IMR-90 (cell line): ENCODE data around the gene TFEB. TPM values are rescaled to one million over a fixed set of nuclear protein-coding genes. Genes with fewer than 3 reads are reported as not detected.

Experiments
- ATAC-seq: fragments of 200-7000 bp; cut with Tn5 transposase; 2 replicates; pipeline ENCODE4 v1.9.1; 2020; ENCODE audit warnings: low read depth, mild to moderate bottlenecking, moderate library complexity
- BruUV-seq: library from RNA; stranded (reverse); fragments of 400-500 nt; replicated peaks from 2 replicates; lab custom pipeline; 2021; lab: Mats Ljungman, UMichigan
- CTCF ChIA-PET: fragments of 300-600 bp; formaldehyde crosslinking; extraction: SDS; loops from one replicate; lab custom pipeline; 2021; ENCODE audit warnings: antibody characterized with exemption; lab: Yijun Ruan, JAX
- POLR2A ChIA-PET: fragments of 300-600 bp; sonication (Branson Sonifier 250); formaldehyde crosslinking; loops from one replicate; lab custom pipeline; 2022; ENCODE audit warnings: antibody characterized with exemption; ENCODE audit not compliant: unreplicated experiment; lab: Charles Lee
- DNase-seq: peaks from one replicate; pipeline ENCODE4 v3.0.0; 2013
- H2AFZ ChIP-seq: replicated peaks from 2 replicates; pipeline ENCODE3; 2013; ENCODE audit warnings: low read length, mild to moderate bottlenecking; ENCODE audit not compliant: poor library complexity
- H2AK5ac ChIP-seq: 2 replicates; pipeline ENCODE4 v1.6.1; 2013; ENCODE audit warnings: low read depth, low read length, inconsistent platforms
- H2AK9ac ChIP-seq: replicated peaks from 2 replicates; pipeline ENCODE3; 2013; ENCODE audit warnings: mild to moderate bottlenecking, low read depth, low read length, moderate library complexity; ENCODE audit not compliant: poor library complexity
- H2BK120ac ChIP-seq: 2 replicates; pipeline ENCODE4 v1.6.1; 2013; ENCODE audit warnings: low read depth, low read length, inconsistent platforms
- H2BK15ac ChIP-seq: 3 replicates; pipeline ENCODE4 v1.6.1; 2013; ENCODE audit warnings: low read depth, low read length, inconsistent platforms
- H2BK20ac ChIP-seq: 2 replicates; pipeline ENCODE4 v1.6.1; 2013; ENCODE audit warnings: low read depth, mild to moderate bottlenecking, inconsistent platforms, low read length, moderate library complexity
- H2BK5ac ChIP-seq: 2 replicates; pipeline ENCODE4 v1.6.1; 2013; ENCODE audit warnings: mild to moderate bottlenecking, low read depth, low read length, inconsistent platforms; ENCODE audit not compliant: poor library complexity, severe bottlenecking
- H3K14ac ChIP-seq: replicated peaks from 2 replicates; pipeline ENCODE4 v1.6.1; 2013; ENCODE audit warnings: low read depth, low read length, inconsistent platforms
- H3K18ac ChIP-seq: 2 replicates; pipeline ENCODE4 v1.6.1; 2013; ENCODE audit warnings: low read depth, low read length, control low read depth
- H3K23ac ChIP-seq: 2 replicates; pipeline ENCODE4 v1.6.1; 2013; ENCODE audit warnings: low read depth, low read length, inconsistent platforms
- H3K27ac ChIP-seq: 2 replicates; pipeline ENCODE4 v1.5.1; 2013; ENCODE audit warnings: mild to moderate bottlenecking, control low read depth, low read length; ENCODE audit not compliant: insufficient read depth
- H3K27me3 ChIP-seq: 2 replicates; pipeline ENCODE4 v1.6.1; 2013; ENCODE audit warnings: low read length; ENCODE audit not compliant: control insufficient read depth, insufficient read depth
- H3K36me3 ChIP-seq: 2 replicates; pipeline ENCODE4 v1.6.1; 2013; ENCODE audit warnings: low read length, mixed read lengths; ENCODE audit not compliant: control insufficient read depth, insufficient read depth
- H3K4ac ChIP-seq: 2 replicates; pipeline ENCODE4 v1.6.1; 2013; ENCODE audit warnings: low read depth, low read length, inconsistent platforms
- H3K4me1 ChIP-seq: 2 replicates; pipeline ENCODE4 v1.6.1; 2013; ENCODE audit warnings: low read length, mixed read lengths; ENCODE audit not compliant: control insufficient read depth, insufficient read depth
- H3K4me2 ChIP-seq: 2 replicates; pipeline ENCODE4 v1.6.1; 2013; ENCODE audit warnings: low read depth, mild to moderate bottlenecking, control low read depth, low read length, moderate library complexity
- H3K4me3 ChIP-seq: 2 replicates; pipeline ENCODE4 v1.5.1; 2013; ENCODE audit warnings: low read depth, mild to moderate bottlenecking, control low read depth, low read length, moderate library complexity; ENCODE audit not compliant: insufficient read depth
- H3K56ac ChIP-seq: 2 replicates; pipeline ENCODE4 v1.6.1; 2013; ENCODE audit warnings: low read length, inconsistent platforms; ENCODE audit not compliant: insufficient read depth; ENCODE audit errors: extremely low read depth
- H3K79me1 ChIP-seq, 2 experiments: 2 replicates each; pipeline ENCODE4 v1.6.1; 2013; ENCODE audit warnings: low read length in 2 of 2, inconsistent platforms in 1 of 2, low read depth in 1 of 2
- H3K9ac ChIP-seq: 2 replicates; pipeline ENCODE4 v1.6.1; 2013; ENCODE audit warnings: low read depth, low read length, control low read depth
- H3K9me1 ChIP-seq: 2 replicates; pipeline ENCODE4 v1.6.1; 2013; ENCODE audit warnings: low read length, inconsistent platforms; ENCODE audit not compliant: insufficient read depth
- H3K9me3 ChIP-seq: 2 replicates; pipeline ENCODE4 v1.6.1; 2013; ENCODE audit warnings: low read length; ENCODE audit not compliant: control insufficient read depth, insufficient read depth
- H4K20me1 ChIP-seq: 2 replicates; pipeline ENCODE4 v1.6.1; 2013; ENCODE audit warnings: low read length, inconsistent platforms; ENCODE audit not compliant: insufficient read depth
- H4K5ac ChIP-seq: 2 replicates; pipeline ENCODE4 v1.6.1; 2013; ENCODE audit warnings: mild to moderate bottlenecking, low read depth, low read length, control low read depth
- H4K8ac ChIP-seq, 2 experiments: 2 replicates each; pipeline ENCODE4 v1.6.1; 2013; ENCODE audit warnings: low read depth in 2 of 2, low read length in 2 of 2, control low read depth in 1 of 2, inconsistent platforms in 1 of 2
- H4K91ac ChIP-seq: 2 replicates; pipeline ENCODE4 v1.6.1; 2013; ENCODE audit warnings: low read depth, low read length, inconsistent platforms; ENCODE audit not compliant: insufficient read depth
- BHLHE40 ChIP-seq: fragments of 150-350 bp; IDR thresholded peaks from 2 replicates; pipeline ENCODE4 v1.6.1; 2016; ENCODE audit warnings: mild to moderate bottlenecking, low read depth, low read length
- CEBPB ChIP-seq: IDR thresholded peaks from 2 replicates; pipeline ENCODE4 v1.6.1; 2012; ENCODE audit warnings: low read depth, low read length, improper control_type of control experiment
- CHD1 ChIP-seq: IDR thresholded peaks from 2 replicates; pipeline ENCODE4 v1.6.1; 2012; ENCODE audit warnings: low read depth, low read length, improper control_type of control experiment
- MAFK ChIP-seq: IDR thresholded peaks from 2 replicates; pipeline ENCODE4 v1.6.1; 2012; ENCODE audit warnings: low read depth, low read length, improper control_type of control experiment
- MAZ ChIP-seq: IDR thresholded peaks from 2 replicates; pipeline ENCODE4 v1.6.1; 2012; ENCODE audit warnings: low read depth, mild to moderate bottlenecking, low read length, improper control_type of control experiment, moderate library complexity, borderline replicate concordance
- MXI1 ChIP-seq: IDR thresholded peaks from 2 replicates; pipeline ENCODE4 v1.6.1; 2012; ENCODE audit warnings: low read depth, mild to moderate bottlenecking, low read length, moderate library complexity, borderline replicate concordance
- NFE2L2 ChIP-seq: fragments of 150-350 bp; IDR thresholded peaks from 2 replicates; pipeline ENCODE4 v1.6.1; 2016; ENCODE audit warnings: low read depth, mild to moderate bottlenecking, low read length
- POLR2A ChIP-seq: IDR thresholded peaks from 2 replicates; pipeline ENCODE4 v1.6.1; 2012; ENCODE audit warnings: mild to moderate bottlenecking, low read depth, low read length
- RAD21 ChIP-seq: IDR thresholded peaks from 2 replicates; pipeline ENCODE4 v1.6.1; 2012; ENCODE audit warnings: low read length, improper control_type of control experiment
- RCOR1 ChIP-seq: IDR thresholded peaks from 2 replicates; pipeline ENCODE4 v1.6.1; 2012; ENCODE audit warnings: mild to moderate bottlenecking, low read length, improper control_type of control experiment; ENCODE audit not compliant: insufficient replicate concordance
- RFX5 ChIP-seq: IDR thresholded peaks from 2 replicates; pipeline ENCODE4 v1.8.0; 2012; ENCODE audit warnings: low read depth, mild to moderate bottlenecking, low read length, moderate library complexity
- SMC3 ChIP-seq: fragments of 150-350 bp; IDR thresholded peaks from 2 replicates; pipeline ENCODE4 v1.6.1; 2016; ENCODE audit warnings: low read depth, mild to moderate bottlenecking, antibody characterized with exemption, low read length, moderate library complexity
- WGBS, 2 experiments: methylation state at CpG; one replicate each; pipeline versions ENCODE4 v1.1.5 to v1.1.7; 2013; ENCODE audit warnings: missing lambda C conversion rate in 2 of 2; ENCODE audit not compliant: insufficient read length in 1 of 2; ENCODE audit errors: extremely low coverage in 2 of 2; 5-methylcytosine and 5-hydroxymethylcytosine counted together
- dilution Hi-C: fragments of 300-500 bp; cut with HindIII; formaldehyde crosslinking; loops from one replicate; pipeline ENCODE4 v1.14.3; 2018; ENCODE audit warnings: low sequenced_read_pairs; ENCODE audit not compliant: unreplicated experiment
- in situ Hi-C: fragments of 300-500 bp; cut with MboI; formaldehyde crosslinking; loops from 3 replicates; pipeline ENCODE4 v1.14.3; 2019; ENCODE audit warnings: low sequenced_read_pairs, inconsistent platforms, mixed read lengths
- intact Hi-C: fragments of 100-400 bp; cut with micrococcal nuclease; formaldehyde crosslinking; loops from 2 replicates; pipeline ENCODE4 v1.10.0; 2022
- polyA plus RNA-seq, 3 experiments: library from polyadenylated mRNA; depleted of rRNA; stranded (reverse); fragments of >200 nt; gene quantifications; 2 replicates each; pipeline ENCODE4 v1.2.3, GENCODE V29; 2012; ENCODE audit warnings: low replicate concordance in 1 of 3
- total RNA-seq: library from RNA; depleted of rRNA; stranded (reverse); fragments of >200 nt; gene quantifications from 2 replicates; pipeline ENCODE4 v1.2.3, GENCODE V29; 2012
- TF ChIP-seq, protein P1 (sequence below): fragments of 150-350 bp; IDR thresholded peaks from 2 replicates; pipeline ENCODE4 v1.6.1; 2016; ENCODE audit warnings: low read depth, mild to moderate bottlenecking, low read length, moderate library complexity, borderline replicate concordance
- TF ChIP-seq, protein P2 (sequence below): fragments of 150-350 bp; IDR thresholded peaks from 2 replicates; pipeline ENCODE4 v1.6.1; 2017; ENCODE audit warnings: mild to moderate bottlenecking, antibody characterized with exemption, low read length, low read depth
- TF ChIP-seq, protein P3 (sequence below): conservative IDR thresholded peaks from 2 replicates; pipeline ENCODE4 v1.5.1; 2012; ENCODE audit warnings: mild to moderate bottlenecking, low read depth, low read length, improper control_type of control experiment

TFEB gene
- total and polyA plus RNA-seq, 2 of the 4 experiments (the other 2 are of a cell fraction), result 4.5 to 4.9 TPM

DNA sequence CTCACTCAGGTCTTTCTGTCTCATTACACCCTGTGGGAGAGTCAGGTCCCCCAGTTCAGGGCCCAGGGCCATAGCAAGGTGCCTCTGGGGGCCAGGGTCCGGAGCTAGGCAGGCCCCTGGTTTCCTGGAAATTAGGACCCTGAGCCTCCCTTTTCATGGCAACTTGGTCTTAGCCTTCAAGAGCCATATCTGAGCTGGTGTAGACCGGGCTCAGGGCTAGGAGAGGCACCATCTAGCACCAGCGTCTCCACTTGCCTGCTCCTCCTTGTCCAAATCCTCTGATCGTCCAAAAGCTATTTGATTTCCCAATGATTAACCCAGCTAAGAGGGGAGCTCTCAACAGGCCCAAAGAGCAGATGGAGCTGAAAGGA, 91.5 kb downstream of the TFEB start:
- H3K4ac ChIP-seq, result no peak overlapping the region
- H2BK120ac ChIP-seq, result no peak overlapping the region
- no peaks in the 10 kb centered on the region for H3K79me1 ChIP-seq
- no peak overlapping the region for H3K18ac ChIP-seq
- H2BK5ac ChIP-seq, result no peak overlapping the region
- H4K8ac ChIP-seq, result no peak overlapping the region
- H2BK15ac ChIP-seq, result no peak overlapping the region
- H3K4me3 ChIP-seq, result no peak overlapping the region
- H3K27me3 ChIP-seq, result peaks cover 86% of the 10 kb centered on the region
- intact Hi-C loops (no loop called here), in situ Hi-C loops (no loop called here), dilution Hi-C loops (no loop called here)
- no peak overlapping the region for H2AK9ac ChIP-seq
- no peak overlapping the region for H4K5ac ChIP-seq
- no TSS peak for BruUV-seq
- no peak overlapping the region for H3K27ac ChIP-seq
- ChIA-PET CTCF (no interaction called here), POLR2A (no interaction called here)
- no peak overlapping the region for H3K9ac ChIP-seq
- no peak for DNase-seq
- no peaks in the 10 kb centered on the region for H3K36me3 ChIP-seq
- H2AK5ac ChIP-seq, result no peak overlapping the region
- no peaks in the 10 kb centered on the region for H3K9me1 ChIP-seq
- WGBS, 2 experiments, result 50% methylated on average over 3 of the region's 4 CpGs; no CpG with 5 or more reads in 1 of the 2 experiments
- H2BK20ac ChIP-seq, result no peak overlapping the region
- H3K4me2 ChIP-seq, result no peak overlapping the region
- TF ChIP-seq CEBPB (no peak), RAD21 (no peak), RFX5 (no peak), MAFK (no peak), BHLHE40 (no peak), MAZ (no peak), SMC3 (no peak), CHD1 (no peak), MXI1 (no peak), RCOR1 (no peak), POLR2A (no peak), NFE2L2 (no peak)
- TF ChIP-seq, protein P1, sequence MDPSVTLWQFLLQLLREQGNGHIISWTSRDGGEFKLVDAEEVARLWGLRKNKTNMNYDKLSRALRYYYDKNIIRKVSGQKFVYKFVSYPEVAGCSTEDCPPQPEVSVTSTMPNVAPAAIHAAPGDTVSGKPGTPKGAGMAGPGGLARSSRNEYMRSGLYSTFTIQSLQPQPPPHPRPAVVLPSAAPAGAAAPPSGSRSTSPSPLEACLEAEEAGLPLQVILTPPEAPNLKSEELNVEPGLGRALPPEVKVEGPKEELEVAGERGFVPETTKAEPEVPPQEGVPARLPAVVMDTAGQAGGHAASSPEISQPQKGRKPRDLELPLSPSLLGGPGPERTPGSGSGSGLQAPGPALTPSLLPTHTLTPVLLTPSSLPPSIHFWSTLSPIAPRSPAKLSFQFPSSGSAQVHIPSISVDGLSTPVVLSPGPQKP, result no peak
- TF ChIP-seq, protein P2, sequence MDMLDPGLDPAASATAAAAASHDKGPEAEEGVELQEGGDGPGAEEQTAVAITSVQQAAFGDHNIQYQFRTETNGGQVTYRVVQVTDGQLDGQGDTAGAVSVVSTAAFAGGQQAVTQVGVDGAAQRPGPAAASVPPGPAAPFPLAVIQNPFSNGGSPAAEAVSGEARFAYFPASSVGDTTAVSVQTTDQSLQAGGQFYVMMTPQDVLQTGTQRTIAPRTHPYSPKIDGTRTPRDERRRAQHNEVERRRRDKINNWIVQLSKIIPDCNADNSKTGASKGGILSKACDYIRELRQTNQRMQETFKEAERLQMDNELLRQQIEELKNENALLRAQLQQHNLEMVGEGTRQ, result no peak
- TF ChIP-seq, protein P3, sequence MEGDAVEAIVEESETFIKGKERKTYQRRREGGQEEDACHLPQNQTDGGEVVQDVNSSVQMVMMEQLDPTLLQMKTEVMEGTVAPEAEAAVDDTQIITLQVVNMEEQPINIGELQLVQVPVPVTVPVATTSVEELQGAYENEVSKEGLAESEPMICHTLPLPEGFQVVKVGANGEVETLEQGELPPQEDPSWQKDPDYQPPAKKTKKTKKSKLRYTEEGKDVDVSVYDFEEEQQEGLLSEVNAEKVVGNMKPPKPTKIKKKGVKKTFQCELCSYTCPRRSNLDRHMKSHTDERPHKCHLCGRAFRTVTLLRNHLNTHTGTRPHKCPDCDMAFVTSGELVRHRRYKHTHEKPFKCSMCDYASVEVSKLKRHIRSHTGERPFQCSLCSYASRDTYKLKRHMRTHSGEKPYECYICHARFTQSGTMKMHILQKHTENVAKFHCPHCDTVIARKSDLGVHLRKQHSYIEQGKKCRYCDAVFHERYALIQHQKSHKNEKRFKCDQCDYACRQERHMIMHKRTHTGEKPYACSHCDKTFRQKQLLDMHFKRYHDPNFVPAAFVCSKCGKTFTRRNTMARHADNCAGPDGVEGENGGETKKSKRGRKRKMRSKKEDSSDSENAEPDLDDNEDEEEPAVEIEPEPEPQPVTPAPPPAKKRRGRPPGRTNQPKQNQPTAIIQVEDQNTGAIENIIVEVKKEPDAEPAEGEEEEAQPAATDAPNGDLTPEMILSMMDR, result no peak
- H3K9me3 ChIP-seq, result no peaks in the 10 kb centered on the region; the same call in 1 of the 2 replicates
- no peak for ATAC-seq
- H3K4me1 ChIP-seq, result no peaks in the 10 kb centered on the region
- no peaks in the 10 kb centered on the region; the same call in 1 of the 2 replicates for H4K20me1 ChIP-seq
- no peak overlapping the region for H3K23ac ChIP-seq
- H4K91ac ChIP-seq, result no peak overlapping the region
- H3K14ac ChIP-seq, result no peak overlapping the region
- no peak overlapping the region for H2AFZ ChIP-seq
- H3K56ac ChIP-seq, result no peak overlapping the region
